ENCODE data around the gene DAZL.
"Not testable (repeated sequence)": the region's sequence is repeated elsewhere in the genome, so short reads cannot be mapped to it uniquely, and the experiment has no call there.

DAZL gene, protein sequence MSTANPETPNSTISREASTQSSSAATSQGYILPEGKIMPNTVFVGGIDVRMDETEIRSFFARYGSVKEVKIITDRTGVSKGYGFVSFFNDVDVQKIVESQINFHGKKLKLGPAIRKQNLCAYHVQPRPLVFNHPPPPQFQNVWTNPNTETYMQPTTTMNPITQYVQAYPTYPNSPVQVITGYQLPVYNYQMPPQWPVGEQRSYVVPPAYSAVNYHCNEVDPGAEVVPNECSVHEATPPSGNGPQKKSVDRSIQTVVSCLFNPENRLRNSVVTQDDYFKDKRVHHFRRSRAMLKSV

GRCh38 chr3:16604887-16605602, at the start of gene DAZL:
Gene DAZL (minus strand): TSS chr3:16605423. CDS start chr3:16605205, 218 bp downstream.
- DNase-seq, result no peak

DNA sequence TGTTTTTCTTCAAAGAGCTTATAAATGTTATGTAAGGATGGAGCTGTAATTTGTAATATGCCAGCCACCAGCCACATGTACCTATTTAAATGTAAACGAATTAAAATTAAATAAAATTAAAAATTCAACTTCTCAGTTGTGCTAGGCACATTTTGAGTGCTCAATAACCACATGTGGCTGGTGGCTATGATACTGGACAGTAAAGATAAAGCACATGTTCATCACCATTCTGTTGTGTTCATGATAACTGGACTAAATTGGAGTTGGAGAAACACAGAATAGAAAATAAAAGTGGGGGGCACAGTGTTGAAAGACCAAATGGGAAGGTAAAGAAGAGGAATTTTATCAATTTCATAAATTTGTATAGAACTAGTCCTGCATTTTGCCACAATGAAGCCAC, 49.8 kb upstream of the DAZL start:
- no peak for DNase-seq

DNA sequence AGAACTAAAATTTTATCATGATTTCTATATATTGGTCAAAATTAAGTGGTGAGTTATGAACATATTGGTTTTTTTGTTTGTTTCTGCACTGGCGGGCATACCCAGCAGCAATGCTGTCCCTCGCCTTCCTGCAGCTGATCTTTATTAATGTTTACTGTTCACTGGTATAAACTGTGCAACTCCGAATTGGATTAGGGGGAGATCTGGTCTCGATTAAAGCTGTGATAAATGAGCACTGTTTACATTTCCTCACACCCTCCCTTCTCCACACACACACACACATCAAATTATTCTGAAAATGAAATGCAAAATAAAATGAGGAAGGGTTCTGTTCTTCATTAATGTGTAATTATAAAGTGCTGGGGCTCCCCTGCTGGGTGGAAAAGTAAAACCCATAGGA, 48.5 kb upstream of the DAZL start:
- no peak for DNase-seq

DNA sequence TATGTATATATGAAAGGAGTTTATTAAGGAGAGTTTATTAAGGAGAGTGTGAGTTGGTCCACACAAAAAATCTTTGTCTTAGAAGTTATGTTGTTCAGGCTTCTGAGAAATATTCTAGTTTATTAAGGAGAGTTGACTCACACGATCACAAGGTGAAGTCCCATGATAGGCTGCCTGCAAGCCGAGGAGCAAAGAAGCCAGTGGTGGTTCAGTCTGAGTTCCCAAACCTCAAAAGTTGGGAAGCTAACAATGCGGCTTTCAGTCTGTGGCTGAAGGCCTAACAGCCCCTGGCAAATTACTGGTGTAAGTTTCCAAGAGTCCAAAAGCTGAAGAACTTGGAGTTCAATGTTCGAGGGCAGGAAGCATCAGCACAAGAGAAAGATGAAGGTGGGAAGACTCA, 42.4 kb upstream of the DAZL start:
- no peak for DNase-seq

GRCh38 chr3:16639806-16640205, 34.6 kb upstream of the DAZL start:
- no peak for DNase-seq

- no peak for DNase-seq
Observed at GRCh38 chr3:16633948-16634347, 28.7 kb upstream of the DAZL start.

DNA sequence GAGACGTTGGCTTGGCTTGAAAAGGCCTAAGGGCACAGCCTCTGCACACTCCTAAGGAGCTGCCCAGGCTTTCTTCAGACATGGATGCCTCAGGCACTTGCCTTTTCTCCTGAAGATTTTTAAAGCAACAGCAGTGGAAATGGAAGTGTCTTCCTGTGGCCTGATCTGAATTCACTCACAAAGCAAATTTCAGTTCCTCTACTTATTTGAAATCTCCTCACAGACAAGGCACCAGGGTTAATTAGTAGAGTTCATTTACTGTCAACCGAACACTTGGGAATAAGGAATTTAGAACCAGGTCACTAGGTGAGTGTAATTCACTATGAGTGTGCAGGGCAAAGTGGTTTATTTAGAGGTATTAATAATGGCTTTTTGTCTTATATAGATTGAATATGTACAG, 27.2 kb upstream of the DAZL start:
- DNase-seq, result no peak

DNA sequence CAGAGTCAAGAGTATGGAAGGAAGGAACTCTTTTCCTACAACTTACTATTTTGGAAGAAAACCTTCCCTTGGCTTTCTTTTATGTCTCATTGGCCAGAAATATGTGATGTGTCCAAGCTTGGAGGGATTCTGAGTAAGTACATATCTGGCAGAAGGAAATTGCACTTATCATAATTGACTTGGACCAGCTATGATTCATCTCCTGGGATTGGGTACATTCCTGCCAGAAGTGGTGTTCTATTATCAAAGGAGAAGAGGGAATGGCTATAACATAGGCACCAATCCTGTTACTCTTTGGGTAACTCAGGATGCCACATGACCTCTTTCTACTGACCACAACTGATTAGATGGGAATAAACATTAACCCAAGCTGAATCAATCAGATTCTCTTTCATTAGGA, 13.5 kb upstream of the DAZL start:
- no peak for DNase-seq

GRCh38 chr3:16617155-16617554, 11.9 kb upstream of the DAZL start:
- not testable (repeated sequence) for DNase-seq

DNA sequence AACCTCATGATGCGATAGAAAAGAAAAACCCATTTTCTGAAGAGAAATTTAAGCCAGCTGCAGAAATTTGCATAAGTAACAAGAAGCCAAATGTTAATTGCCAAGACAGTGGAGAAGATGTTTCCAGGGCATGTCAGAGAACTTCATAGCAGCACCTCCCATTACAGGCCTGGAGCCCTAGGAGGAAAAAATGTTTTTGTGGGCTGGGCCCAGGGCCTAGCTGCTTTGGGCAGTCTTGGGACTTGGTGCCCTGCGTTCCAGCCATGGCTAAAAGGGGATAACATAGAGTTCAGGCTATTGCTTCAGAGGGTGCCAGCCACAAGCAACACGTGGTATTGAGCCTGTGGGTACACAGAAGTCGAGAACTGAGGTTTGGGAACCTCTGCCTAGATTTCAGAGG, 10.9 kb upstream of the DAZL start:
- DNase-seq, result no peak

DNA sequence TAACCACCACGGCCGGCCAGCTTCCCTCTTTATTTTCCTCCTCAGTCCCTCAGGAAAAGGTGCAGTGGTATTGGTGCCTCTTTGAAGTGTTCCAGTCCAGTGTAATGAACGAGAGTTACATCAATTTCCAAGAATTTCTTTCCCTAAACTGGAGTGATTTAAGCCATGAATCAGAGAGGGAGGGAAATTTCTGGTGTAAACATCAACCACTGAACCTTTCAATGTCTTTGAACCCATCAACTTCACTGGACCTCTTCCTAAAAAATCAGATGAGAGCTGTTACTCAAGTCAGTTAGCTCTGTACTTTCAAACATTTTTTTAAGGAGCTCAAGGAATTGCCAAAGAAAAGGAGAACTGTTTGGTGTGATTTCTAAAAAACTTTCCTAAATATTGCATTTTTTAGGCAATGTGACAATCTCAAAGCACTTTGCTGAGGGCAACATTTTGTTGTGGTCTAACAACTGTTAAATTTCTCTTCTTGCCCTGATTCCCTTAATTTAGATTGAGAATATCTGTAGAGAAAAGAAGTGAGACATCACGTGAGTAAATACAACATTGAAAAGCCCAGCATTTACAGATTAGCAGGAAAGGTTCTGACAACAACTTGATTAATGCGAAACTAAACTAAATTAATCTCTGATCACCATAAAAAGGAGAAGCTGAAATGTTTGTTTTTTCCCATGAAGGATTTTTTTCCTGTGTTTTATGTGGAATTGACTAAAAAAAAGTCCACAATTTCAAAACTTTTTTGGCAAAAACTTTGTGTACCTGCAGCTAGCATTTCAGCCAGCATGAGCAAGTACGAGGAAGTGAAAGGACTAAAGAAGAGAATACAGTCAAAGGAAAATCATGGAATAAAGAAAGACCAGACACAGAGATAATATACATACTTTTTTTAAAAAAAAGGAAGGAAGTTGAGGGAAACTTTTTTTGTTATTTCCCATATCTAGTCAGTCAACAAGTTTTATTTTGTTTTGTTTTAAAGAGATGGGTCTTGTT, 9.1 kb upstream of the DAZL start:
- no peak for DNase-seq

GRCh38 chr3:16609927-16610580, 4.8 kb upstream of the DAZL start:
- no peak for DNase-seq

- no peak for DNase-seq
Observed at GRCh38 chr3:16608816-16609215, 3.6 kb upstream of the DAZL start.

DNA sequence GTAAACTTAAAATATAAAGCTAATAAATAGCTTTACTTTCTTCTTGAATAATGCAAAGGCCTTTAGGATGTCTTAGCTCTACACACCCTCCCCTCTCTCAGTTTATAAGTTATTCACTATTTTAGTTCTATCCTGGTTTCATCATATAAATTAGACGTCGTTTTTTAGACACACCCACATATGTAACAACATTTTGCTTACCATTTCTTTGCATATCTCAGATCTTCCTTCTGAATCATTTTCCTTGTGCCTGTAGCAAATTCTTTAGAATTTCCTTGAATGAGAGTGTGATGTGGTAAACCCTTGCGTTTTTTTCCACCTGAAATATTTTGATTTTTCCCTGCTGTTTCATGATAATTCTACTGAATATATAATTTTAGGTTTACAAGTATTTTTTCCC, 2.5 kb upstream of the DAZL start:
- DNase-seq, result no peak

DNA sequence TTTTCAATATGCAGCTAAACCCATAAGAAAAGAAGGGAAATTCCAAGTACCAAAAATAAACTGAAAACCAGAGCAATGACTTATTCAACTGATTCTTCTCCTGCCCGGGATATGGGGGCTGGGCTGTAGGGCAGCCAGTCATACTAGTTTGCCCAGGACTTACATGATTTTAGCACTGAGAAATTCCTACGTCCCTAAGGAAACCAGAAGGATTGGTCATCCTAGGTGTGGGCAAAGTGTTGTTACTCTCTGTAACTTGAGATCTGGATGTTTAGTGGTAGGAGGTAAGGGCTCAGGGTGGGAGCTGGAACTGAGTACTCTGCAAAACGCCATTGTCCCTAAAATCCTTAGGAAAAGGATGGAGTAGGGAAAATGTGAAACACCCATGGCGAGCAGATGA, 1.2 kb upstream of the DAZL start:
- DNase-seq, result no peak

GRCh38 chr3:16605966-16606365, 743 bp upstream of the DAZL start:
- no peak for DNase-seq

DNA sequence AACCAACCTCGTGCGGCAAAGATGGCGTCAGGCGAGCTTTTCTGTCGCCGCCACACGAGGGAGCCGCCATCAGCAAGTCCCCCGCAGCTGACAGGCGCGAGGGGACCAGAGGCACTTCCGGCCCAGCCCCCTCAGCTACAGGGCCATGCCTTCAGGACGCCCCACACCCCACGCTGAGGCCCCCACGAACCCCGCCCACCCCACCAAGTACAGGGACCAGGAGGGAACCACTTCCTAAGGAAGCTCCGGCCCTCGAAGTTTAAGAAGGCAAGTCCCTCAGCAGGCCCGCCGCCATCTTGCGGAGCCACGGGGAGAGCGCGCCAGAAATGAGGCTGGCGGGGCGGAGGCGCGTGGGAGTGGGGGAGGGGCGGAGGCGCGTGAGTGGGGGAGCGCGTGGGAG, 790 bp downstream of the DAZL start:
- no peak for DNase-seq

GRCh38 chr3:16601537-16602005, 3.7 kb downstream of the DAZL start:
- no peak for DNase-seq

GRCh38 chr3:16600780-16601536, 4.3 kb downstream of the DAZL start:
- peak; percentile 68 for DNase-seq

DNA sequence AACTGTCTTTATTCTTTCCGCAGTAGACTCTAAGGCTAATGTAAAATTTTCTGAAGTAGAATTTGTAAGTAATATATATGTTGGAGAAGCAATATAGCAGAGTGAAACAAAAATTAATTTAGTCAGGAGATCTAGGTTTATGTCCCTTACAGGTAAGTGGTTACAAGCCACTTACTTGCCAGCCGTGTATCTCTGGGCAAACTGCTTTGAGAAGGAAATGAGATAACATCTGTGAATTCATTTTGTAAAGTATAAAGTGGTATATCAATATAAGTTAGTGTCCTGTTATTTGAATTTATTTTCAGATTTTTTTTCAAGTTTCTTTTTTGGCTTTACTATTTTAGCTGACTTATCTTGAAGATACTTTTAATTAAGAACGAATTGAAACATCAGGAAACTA, 5.5 kb downstream of the DAZL start:
- peak; percentile 2 for DNase-seq

DNA sequence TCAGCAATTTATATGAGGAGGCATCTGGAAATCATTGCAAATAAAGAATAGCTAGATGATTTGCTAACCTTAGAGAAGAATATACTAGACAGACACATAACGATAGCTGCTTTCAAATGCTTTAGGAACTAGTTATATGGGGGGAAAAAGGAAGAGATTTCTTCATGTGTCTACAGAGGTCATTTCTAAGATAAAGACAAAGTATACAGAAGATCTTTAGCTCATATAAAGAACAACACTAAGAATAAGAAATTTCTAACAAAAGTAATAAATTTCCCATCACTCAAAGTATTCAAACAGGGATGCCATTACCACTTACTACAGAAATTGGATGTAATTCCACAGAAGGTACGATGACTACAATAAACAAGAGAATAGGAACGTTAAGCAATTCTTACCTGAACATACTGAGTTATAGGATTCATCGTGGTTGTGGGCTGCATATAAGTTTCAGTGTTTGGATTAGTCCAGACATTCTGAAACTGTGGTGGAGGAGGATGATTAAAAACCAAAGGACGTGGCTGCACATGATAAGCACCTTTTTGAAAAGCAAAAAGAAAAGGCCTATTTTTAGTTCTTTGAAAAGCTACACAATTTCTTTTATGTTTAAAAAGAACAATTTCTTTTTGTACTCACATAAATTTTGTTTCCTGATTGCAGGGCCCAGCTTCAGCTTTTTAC, 8.7 kb downstream of the DAZL start:
- DNase-seq, result no peak

Measured in NCI-H510A treated with DMSO at 0.1 percent for 48 hours (cell line).